ENCODE results near the gene ERMARD.

Gene ERMARD

DNA sequence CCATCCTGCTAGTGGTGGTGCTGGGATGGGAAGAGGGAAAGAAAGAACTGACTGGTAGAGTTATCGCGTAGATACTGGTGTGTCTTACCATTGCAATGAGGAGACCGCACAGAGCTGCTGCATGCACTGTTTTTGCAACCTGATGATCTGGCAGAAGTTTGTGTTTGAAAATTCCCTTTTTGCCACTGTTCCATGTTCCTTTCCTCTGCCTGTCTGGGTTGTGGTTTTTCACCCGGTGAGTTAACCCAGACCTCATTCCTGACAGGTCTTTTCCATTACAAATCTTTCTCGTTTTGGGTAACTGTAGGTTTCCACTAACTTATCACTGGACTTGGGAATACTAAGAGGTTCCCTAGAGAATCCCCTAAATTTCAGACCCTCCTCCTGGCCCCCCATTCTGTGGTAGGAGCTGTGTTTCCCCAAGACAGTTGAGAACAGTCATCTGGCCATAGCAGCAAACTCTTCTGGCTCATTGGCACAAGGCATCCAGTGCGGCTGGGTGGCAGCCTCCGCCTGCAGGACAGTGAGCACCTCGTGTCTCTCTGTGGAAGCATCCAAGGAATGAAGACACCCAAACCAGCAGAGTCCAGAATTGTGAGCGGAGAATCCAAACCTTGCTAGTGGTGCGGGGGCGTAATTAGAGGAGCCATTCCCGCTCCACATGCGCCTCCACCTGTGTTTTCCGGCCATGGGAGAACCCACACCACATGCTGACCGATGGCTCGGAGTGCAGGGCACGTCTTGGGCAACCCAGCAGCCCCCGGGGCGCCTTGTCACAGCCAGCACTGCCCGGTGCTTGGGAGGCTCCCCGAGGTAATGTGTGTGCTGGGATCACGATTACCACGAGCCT is 32.8 kb downstream of the ERMARD start:
- DNase-seq (ENCODE audit: low spot score) = no peak

DNA sequence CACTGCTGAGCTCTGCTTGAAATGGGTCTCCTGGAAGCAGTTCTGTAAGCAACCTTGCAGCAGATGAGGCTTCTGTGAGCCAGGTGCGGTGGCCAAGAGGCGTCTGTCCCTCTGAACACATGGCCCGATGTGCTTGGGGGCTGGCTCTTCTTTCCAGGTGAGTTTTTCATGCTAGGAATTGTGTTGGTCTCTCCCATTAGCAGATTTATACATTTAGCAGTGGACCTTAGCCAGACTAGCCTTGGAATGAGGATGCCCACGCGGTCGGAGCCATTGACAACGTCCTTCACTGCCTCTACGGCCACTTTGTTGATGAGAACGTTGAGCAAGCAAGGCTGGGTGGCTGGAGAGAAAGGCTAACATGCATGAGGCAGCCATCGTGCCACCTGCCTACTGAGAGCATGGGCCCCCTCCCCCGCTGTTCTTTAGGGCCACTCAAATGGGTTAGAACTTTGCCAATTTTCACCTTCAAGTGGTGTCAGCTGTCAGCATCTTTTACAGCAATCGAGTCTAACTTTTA is 33.5 kb downstream of the ERMARD start:
- no peak for DNase-seq (ENCODE audit: low spot score)

DNA sequence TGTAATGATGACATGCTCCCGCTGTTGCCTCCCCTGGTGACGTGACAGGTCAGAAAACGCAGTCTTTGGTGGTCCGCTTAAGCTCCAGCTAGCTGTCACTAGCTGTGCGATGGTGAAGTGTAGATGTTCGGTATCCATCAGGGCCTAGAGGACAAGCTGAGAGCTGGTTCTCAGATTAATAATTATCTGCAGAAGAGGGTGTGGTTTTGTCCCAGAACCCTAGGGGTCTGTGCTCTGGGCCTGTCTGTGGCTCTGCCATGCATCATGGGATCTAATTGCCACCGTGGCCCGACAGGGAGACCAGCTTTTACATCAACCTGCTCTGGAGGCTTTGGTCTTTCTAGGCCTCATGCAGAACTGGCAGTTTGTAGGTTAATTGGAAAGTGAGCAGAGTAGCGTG is 34.1 kb downstream of the ERMARD start:
- no peak for DNase-seq (ENCODE audit: low spot score)

DNA sequence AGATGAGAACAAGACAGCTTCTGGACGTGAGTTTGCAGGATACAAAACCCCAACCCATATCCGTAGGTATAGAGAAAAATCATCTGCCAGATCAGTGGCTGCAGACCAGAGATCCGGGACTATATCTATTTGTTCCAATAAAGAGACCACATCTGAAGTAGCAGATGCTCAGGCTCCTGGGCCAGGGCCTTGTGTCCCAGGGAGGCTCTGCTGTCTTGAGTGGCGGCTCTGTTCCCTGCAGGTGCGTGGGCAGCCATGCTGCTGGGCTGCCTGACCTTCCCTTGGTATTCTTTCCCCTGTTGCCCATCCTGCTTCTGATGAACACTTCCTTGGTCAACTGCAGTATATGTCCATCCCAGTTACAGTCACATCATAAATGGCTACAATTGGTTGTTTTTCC is 34.9 kb downstream of the ERMARD start:
- no peak for DNase-seq (ENCODE audit: low spot score)

DNA sequence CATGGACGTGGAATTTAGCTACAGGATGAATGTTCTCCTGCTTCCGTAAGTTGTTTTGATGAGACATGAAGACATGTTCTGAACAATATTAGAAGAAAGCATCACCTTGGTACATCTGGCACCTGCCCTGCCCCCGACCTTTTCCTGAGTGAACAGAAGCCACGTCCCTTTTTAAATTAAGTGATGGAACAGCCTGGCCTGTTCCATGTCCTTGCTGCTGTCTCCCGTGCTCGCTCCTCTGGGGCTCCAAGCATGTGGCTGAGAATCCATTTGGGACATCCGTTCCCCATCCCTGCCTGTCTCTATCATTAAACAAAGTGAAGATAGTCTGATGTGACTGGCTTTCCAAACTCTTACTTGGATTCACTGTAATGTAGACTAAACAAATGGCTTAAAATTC is 36.4 kb downstream of the ERMARD start:
- DNase-seq (ENCODE audit: low spot score) = no peak

DNA sequence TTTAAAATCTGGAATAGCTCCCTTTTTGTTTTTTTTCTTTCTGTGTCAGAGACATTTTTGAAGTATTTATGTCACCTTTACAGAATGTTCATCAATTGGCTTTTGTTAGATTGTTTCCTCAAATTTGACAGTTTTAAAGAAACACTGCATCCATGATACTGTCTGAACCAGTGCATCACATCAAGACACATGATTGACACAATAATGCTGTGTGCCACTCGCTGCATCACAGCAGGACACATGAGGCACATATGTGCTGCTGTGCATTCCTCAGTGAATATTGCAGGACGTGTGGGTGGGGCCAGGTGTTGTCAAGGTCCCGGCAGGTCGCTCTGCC is 37.4 kb downstream of the ERMARD start:
- no peak for DNase-seq (ENCODE audit: low spot score)

DNA sequence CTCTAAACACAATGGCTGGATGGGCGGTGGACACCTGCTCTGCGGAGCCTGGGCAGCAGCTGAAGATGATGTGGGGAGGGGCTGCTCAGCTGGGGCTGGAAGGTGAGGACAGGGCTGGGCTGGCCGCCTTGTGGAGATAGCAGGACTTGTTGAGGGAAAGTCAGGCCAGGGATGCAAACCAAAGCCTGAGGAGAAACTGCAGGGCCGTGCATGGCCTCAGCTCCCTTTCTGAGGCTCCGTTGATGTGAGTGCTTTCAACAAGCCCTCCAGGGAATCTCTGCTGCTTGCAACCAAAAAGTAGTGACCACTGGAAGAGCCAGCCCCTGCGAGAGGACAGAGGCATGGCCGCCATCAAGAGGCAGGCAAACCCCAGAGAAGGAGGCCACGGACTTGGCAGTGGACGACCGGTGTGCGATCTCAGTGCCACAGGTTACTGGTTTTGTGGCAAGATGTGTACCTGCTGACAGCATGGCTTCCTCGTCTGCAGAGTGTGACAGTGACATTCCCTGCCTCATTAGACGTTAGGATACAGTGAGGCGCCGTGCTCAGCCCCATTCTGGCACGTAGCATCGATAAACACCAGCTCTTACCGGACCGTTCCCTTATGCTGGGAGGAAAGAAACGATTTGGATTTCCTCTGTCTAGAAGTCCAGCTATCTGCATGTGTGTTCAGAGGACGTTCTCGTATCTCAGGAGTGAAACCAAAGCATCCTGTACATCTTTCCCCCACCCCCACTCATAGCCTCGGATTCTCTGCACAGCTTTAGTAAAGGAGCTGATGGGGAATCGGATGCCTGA is 37.9 kb downstream of the ERMARD start:
- DNase-seq (ENCODE audit: low spot score) = no peak

DNA sequence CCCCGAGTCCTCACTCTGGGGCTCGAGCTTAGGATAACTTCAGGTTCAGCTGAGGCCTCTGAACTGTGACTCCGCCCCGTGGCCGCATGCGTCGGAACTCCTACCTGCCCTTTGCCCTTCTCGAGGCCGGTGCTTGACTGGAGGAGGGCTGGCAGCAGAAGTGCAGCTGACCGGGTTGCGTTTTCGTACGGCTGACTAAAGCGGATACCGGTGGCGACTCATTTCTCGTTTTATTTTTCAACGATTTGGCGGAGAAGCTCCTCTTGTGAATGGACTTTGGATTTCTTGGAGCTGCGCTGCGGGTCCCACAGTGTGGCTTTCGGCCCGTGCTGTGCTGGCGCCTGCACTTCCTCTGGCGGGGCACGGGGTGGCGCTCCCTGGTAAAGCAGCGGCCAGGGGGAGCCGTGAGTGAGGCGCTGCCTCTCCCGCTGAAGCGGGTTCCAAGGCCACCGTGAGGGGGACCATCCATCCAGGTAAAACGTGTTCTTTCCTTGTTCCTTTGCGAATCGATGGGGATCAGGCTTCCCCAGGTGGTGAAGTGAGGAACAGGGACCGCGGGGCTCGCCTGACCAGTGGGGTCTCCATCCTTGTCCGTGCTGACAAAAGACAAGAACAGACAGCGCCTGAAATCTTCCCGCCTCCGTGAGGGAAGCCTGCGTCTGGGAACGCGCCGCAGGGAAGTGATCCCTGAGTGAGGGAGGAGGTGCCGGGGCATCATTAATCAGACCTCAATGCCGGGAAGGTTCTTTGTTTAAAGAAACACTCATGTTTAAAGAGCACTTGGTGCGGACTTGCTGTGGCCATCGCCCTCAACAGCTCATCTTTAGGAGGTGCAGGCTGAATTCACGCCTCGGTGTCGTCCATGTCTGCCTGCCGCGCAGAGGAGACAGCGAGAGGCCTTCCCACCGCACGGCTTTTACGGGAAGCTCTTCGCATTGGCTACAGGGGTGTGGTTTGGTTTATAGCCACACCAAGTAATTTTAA is 38.8 kb downstream of the ERMARD start:
- peak; percentile 43 for DNase-seq (ENCODE audit: low spot score)

DNA sequence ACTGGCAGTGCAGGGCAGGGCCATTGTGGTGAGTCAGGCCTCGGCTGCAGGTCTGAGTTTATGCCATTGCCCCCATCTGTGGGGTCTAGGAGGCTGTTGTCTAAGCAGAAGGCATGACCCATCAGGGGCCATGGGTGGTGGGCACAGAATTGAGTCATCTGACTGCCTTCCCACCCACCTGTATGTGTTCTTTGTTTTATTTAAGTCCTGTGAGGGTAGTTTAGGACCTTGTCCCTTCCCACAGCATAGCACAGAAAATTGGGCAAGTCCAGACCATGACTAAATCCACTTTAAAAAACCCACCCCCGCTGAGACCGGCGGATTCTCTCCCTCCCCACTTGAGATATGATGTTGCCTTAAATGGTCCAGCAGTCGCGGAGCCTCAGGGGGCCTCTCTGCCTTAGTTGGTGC is 40.3 kb downstream of the ERMARD start:
- no peak for DNase-seq (ENCODE audit: low spot score)

DNA sequence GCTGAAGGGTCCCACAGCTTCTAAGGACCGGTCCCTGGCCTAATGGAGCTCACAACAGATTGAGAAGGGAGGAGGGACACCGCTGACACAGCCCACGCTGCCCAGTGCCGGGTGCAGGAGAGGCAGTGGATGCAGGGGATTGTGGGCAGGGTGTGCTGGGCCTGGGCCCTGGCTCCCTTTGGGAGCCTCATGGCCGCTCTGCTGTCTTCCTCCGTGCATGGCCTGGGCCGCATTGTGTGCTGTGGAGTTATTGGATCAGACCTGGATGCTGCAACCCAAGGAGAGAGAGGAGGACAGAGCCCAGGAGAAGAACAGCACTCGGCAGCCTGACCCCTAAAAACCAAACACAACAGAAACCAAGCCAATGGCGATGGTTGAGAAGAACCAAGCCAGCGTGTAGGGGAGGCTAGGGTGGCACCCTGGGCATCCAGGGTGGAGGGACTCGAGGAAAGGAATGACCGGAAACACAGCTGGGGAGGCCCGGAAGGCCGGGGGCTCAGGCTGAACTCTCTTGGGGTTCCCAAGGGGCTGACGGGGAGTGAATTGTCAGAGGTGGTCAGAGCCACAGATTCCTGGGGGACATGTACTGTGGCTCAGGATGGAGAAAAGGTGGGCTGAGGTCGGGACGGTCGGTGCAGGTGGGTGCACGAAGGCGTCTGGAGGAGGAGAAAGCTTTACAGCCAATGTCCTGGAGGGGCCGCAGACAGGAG is 41.0 kb downstream of the ERMARD start:
- no peak for DNase-seq (ENCODE audit: low spot score)

DNA sequence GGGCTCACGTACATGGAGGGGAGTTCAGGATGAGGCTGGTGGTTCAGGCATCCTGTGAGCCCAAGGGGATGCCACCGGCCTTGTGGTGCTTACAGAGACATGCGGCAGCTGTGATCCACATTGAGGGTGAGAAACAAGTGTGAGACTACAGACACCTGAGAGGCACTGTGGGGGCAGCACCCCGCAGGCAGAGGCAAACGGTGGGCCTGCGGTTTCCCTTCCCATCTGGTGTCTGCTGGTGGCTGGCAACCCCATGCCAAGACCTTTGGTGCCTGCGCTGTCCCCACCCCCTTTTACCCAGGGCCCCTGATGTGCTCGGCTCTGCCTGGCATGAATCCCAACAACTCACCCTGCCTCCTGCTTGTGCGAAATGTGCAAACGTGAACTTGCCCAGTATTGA is 42.0 kb downstream of the ERMARD start:
- DNase-seq (ENCODE audit: low spot score) = no peak

DNA sequence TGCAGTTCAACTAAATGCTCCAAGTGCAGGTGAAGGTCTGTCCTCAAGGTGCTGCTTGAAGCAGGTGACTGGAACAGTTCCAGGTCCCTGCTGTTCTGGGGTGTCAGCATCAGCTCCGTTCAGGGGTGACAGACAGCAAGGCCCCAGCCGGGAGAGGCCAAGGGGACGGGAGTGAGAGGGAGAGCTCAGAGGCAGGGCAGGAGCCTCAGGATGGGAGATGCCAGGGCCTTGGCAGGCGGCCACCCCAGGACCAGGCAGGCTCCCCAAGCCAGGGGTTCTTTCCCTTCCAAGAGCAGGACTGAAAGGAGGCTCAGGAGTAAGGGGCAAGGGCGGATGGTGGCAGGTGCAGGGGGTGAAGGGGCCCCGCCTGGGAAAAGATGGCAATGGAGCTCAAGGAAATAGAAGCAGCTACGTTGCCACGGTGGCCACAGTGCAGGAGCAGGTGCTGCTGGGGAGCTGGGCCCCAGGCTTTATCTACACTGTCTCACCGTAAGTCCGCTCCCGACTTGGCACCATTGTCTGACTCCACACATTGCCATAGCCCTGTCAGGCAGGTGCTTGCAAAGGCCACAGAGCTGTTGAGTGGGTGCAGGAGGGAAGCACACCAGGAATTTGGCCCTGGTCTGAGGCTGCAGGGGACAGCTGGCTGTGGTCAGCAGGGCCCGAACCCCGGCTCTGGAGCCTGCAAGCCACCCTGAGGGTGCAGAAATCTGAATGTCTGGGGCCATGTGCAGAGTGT is 43.1 kb downstream of the ERMARD start:
- no peak for DNase-seq (ENCODE audit: low spot score)

DNA sequence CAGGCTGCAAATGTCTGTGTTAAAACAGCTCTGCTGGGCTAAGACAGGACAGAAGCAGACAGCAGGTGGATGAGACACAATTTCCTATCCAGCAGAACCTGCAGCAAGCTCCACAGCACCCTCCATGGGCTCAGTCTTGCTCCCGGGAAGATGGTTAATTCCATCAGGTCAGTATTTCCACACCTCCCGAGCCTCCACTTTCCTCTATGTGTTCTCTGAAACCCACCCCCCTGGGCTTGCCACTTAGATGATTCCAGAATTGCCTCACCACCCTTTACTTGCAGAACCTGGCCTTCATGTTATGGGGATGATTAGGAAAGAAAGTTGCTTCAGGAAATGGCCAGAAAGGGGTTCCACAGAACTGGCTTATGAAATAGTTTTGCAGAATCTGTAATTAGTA is 43.8 kb downstream of the ERMARD start:
- DNase-seq (ENCODE audit: low spot score) = no peak

DNA sequence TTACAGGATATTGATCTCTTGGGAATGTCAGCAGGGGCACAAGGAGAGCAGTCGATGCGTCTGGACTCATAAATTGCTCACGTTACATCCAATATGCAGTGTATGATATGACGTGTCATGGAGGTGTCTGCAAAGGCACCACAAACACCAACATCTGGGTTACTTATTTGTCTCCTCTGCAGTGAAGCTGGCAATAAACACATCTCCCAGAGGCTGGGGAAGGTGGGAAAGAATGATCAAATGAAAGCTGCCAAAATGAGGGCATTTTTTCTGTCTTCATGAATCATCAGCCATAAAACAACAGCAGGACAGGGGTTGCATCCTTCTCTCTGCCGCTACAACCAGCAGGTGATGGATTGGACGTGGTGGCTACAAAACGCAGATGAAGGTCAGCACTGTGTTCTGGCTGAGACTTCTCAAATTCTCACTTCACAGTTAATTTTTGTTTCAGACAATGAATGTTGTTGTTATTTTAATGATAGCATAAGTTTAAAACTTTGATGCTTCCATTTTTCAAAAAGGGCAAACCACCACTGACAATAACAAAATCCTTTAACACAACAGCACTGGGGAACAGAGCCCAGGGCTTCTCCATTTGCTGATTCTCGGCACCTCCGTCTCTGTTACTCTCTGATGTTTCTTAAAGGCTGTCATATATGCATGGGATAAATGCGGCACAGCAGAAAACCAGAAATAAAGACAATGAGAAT is 47.5 kb downstream of the ERMARD start:
- no peak for DNase-seq (ENCODE audit: low spot score)

DNA sequence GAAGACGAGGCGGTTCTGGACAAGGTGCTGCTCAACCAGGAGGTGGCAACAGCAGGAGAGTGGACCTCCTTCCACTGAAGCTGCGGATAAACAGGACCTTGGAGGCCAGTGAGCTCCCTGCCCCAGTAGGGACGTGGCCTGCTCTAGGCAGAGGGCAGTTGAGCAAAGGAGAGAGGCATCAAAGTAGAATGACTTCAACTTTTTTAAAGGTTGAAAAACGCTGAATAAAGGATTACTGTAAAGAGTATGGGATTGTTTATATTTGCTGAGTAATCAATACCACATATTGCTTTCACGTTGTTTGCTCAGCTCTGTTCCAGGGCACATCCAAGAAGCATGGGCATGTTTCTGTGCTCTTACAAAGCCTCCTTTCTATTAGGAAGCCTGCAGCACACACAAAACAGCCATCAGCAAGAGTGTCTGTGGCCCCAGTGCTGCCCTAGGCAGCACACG is 48.1 kb downstream of the ERMARD start:
- DNase-seq (ENCODE audit: low spot score) = no peak

DNA sequence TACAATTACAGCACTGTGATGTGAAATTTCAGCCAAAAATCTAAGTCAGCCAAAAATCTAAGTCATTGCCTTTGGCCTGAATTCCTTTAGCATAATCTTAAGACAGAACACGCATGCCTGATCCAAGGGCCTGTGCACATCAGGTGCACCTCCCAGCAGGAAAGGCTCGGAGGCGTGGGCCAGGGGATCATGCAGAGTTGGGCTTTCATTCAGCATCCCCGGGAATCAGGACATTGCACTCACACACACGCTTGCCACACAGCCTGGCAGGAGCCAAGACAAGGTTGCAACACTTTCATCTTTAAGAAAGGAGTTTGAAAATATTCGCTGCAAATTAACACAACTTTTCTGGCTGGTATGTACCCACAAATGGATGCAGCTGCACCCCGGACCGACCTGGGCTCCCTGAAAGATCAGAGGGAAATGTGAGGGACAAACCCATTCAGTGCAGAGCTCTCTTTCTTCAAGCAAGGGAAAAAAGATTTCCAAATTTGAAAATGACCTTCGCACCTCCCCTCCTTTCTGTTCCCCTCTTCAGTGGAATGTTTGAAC is 48.8 kb downstream of the ERMARD start:
- no peak for DNase-seq (ENCODE audit: low spot score)

DNA sequence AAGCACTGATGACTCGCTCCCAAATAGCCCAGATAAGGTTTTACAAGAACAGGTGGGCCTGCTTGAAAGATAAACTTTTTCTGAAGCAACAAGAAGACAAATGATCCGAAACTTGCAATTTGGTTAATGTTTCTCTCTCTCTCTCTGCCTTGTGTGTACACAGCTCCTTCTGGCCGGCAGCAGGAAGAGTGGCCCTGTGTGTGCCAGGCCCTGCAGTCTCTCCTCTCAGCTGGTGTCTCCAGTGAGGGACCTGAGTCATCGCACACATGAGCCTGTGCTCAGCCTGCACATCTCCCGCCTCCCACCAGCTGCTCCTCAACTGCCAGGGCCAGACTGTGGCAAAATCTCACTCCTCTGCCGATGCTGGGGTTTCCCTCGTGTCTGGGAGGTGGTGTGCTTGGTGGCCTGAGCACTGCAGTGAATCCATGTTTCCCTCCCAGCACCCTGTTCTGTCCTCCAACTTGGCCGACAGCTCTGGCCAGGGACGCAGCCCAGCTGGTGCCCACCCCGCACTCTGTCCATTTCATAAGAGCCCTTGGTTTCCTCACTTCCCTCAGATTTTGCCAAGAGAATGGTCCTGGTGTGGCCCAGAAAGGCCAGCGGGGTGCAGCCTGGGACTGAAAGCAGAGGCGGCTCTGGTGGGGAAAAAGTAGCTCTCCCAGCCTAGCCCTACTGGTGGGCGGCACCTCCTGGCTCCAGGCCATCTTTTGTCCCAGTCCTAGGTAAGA is 49.4 kb downstream of the ERMARD start:
- DNase-seq (ENCODE audit: low spot score) = no peak

DNA sequence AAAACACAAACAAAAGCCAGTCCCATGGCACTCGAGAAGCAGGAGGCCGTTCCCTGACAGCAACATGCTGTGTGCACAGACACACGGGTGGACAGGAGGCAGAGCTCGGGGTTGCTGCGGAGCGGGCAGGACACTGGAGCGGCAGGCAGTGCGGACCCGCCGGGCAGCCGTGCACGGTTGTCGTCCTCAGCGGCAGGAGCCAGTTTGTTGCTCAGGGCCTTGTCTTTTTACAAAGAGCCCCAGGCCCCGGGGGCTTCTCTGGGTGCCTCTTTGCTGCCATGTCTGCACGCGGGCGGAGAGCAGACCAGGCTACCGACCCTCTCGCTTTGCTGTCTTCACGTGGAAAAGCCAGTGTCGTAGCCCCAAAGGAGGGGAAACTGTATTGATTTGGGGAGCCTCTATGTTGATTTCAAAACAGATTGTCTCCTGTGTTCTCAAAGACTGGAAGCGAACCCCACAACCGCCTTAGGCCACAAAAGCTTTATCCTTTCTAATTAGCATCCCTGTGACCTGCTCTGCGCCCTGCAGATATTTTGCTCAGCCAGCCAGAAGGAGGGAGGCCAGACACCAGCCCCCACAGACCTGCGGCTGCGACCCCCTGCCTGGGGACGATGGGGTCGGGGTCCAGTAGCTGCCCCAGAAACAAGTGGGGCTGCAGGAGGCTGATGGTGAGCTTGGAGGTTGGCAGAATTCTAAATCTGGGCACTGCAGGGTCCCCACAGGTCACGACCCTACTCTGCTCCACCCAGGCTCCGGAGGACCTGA is 50.2 kb downstream of the ERMARD start:
- DNase-seq (ENCODE audit: low spot score) = no peak

Data from COLO829 (cell line).